NK-92 treated with Interleukin-12 subunit alpha and Interleukin-12 subunit beta, amount 100 ng/mL, for 24 hours (cell line): ENCODE measurements around the gene KLHL42.
"Not testable (repeated sequence)": the region's sequence is repeated elsewhere in the genome, so short reads cannot be mapped to it uniquely, and the experiment has no call there.

Experiments used
- DNase-seq: peaks from one replicate; lab custom pipeline; 2025; lab: John Stamatoyannopoulos, UW

The KLHL42 gene

DNA sequence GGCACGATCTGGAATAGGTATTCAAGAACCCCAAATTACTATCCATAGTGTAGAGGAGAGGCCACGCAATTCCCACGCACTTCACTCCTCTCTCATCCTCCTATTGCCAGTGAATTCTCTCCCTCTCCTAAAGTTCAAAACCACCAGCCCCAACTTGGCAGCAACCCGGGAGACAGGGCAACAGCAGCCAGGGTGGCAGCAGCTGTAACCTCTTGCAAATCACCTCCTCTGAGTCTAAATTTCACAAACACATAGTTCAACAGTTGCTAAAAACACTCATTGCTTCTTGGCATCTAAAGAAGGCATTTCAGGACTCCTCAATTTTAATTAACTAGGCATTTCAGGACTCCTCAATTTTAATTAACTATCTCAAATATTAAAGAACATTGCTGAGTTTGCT is 37.7 kb downstream of the KLHL42 start:
- DNase-seq: no peak

DNA sequence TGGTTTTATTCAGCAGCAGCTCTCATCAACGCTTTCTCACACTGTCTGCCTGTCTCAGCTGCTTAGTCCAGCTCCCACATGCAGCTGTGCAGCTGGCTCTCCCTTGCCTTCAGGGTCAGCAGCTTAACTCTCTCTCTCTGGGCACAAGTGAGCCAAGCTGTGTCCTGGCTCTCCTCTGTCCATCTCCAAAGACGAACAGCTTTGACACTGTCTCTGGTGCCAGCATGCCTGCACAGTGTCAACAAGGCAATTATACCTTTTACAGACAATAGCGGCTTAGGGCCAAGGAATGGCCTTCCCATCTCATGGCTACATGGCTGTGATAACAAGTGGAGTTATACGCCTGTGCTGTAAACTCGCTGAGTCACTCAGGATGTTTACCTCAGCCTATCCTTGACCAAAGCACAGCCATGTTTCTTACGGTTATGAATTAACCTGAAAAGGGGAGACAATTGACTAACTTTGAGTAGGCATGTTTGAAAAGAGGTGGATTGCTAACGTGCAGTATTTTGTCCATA is 38.4 kb downstream of the KLHL42 start:
- DNase-seq: no peak

DNA sequence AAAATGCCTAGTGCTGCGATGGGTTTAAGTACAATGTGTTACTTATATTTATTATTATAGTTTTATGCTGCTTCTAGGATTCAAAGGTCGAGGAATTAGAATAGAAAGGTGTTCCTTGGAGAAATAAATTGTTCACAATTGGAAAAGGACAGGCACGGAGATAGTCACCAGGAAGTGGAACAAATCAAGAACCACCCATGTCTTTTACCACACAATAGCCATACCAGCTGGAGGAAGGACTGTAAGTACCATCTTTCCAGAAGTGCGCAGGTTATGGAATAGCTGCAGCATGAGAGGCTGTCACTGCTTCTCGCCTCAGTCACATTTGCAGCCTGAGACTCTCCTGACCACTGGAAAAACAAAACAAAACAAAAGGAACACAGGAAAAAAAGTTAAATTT is 40.5 kb downstream of the KLHL42 start:
- no peak for DNase-seq

DNA sequence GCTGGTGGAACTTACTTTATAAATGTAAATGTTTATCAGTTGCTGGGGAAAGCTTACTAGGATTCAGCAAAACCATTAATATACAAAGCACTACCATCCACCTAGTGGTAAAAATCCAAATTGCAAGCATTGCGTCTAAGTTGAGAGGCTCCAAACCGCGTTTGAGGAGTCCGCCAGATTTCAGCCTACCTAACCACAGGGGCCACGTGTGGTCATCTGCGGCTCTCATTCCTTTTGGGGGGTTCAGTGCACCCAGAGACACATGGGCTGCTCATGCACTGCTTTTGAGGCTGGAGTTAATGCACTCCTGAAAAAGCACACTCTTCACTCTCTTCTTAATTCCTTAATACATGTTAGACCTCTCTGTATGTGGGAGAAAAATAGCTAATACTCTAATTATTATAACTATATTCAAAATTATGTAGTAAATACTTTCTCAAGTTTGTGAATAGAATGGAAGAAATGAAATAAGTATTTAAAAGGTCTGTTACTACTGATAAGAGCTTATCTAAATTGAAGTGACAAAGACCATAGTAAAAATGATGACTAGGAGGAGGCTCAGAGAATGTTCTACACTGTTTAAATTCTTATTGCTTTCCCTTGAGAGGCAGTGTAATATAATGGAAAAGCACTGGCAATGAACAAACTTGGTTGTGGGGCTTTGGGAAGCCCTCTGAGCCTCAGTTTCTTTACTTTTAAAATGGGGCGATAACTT is 41.4 kb downstream of the KLHL42 start:
- DNase-seq: peak; percentile 45

DNA sequence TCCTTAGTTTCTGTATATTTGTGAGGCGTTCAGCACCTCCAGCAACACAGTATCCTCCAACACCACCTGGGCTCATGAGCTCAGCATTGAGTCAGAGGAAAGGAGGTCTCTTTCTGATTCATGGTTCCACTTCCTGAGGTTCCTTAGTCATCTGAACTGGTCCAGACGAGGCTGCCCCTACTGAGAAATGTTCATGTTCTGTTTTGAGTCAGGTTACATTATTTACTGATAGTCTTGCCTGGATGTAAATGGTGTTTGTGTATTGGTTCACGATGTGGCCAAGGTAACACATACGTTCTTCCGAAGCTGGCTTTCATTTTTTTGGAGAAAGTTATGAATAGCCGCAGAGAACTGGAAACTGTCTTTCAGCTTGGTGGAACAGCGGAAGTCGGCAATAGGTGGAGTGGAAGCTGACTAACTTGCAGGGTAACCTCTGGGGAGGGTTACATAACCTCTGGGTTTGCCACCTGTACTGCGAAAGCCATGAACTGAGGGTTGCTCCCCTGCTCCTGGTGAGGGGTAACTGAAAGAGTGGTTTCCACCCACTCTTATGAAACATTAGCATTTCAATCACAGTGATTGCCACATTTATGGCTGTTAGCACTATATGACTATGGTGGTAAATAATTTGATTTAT is 42.2 kb downstream of the KLHL42 start:
- DNase-seq: peak; percentile 84

DNA sequence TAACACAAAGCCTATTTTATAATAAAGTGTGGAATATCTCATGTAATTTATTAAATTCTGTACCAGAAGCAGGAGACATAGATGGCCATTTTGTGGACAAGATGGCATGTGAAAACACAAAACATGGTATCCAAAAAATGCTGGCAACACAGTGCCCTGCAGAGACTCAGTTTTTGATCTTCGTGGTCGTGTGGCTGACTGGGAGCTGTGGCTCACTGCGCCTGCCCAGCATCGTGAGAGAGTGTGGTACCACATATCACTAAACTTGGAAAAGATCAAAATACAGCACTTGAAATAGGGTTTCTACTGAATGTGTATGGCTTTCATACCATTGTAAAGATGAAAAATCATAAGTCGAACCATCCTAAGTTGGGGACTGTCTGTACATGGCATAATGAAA is 43.0 kb downstream of the KLHL42 start:
- no peak for DNase-seq

DNA sequence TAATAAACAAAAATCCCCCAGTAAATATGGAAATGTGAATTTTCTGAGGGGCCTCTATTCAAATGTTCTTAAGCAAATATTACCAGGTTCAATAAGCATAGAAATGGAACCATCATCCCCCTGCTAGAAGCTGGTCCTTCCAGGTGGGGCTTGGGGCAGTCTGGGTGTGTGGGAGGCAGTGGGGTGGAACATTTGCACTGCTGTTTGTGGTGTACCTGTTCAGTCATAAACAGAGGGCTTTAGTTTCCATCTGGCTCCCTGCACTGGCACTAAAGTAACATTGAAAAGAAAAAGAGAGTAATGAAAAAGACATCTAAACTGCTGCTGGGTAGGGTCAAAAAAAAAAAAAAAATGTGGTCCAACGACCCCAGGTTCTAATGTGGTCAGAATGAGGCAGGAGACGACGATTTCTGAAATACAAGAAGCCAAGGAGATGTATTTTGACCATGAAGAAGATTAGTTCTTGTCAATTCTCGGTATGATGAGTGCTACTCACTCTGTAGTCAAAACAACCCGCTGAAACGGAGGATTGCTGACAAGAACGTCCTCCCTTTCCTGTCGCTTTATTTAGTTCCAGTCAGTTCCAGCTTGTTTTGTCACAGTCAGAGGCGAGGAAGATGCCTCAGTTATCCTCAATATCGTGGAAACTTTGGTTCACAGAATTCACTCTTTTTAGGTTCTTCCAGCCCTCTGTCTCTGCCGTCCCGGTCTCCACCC is 44.3 kb downstream of the KLHL42 start:
- no peak for DNase-seq

DNA sequence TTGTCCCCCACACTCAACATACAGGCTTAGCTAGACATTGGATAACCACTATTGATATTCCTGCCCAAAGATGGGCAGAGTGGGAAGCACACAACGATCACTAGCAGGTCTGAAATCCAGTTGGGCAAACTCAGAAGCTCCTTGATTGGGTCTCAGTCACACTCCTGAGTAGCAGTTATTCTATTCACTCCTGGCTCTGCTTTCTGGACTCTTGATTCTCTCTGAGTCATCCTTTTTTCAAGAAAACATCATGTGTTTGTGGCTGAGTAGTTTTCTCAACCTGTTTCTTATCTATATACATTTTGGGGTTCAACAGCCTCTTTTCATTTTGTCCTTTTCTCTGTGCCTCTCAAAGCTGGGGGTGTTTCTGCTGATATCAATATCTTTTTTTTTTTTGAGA is 46.0 kb downstream of the KLHL42 start:
- DNase-seq: no peak

DNA sequence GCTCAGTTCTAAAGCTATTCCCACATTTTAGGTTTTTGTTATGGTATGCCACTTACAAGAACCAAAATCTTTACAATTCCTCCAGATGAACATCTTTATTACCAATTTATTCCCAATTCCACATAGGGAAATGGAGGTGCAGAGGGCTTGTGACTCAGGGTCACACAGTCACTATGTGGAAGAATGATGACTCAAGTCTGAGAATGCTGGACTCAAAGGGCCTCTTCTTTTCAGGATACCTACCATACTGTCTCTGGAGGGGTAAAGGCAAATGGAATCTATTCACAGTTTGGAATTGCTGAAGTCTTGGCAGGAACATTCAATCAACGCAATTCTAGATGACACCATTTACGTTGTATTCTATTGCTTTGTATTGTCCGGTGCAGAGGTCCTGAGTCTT is 48.2 kb downstream of the KLHL42 start:
- DNase-seq: no peak

DNA sequence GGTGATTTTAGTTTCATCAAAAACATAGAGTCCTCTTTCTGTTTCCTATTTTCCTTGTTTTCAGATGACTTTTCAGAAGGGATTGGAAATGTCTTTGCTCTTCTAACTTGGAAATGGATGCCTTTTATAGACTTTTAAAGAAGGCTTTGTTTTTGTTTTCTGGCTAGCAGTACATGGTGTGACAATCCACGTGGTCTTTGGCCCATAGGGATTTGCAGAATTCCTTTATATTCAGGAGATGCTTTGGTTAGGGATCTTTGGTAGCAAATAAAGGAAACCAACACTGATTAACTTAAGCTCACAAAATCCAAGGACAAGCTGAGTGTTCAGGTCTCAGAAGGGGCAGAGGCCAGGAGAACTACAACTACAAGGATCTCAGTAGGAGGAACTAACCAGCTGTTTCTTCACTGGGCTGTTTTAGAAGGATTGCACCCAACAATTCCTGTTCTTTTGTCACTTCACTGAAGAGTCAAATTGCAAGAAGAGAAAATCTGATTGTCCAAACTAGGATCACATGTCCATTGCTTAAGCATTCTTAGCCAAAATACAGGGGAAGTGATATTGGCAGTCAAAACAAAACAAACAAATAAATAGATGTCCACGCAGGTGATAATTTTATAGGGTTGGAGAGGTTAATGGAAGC is 58.6 kb downstream of the KLHL42 start:
- no peak for DNase-seq

DNA sequence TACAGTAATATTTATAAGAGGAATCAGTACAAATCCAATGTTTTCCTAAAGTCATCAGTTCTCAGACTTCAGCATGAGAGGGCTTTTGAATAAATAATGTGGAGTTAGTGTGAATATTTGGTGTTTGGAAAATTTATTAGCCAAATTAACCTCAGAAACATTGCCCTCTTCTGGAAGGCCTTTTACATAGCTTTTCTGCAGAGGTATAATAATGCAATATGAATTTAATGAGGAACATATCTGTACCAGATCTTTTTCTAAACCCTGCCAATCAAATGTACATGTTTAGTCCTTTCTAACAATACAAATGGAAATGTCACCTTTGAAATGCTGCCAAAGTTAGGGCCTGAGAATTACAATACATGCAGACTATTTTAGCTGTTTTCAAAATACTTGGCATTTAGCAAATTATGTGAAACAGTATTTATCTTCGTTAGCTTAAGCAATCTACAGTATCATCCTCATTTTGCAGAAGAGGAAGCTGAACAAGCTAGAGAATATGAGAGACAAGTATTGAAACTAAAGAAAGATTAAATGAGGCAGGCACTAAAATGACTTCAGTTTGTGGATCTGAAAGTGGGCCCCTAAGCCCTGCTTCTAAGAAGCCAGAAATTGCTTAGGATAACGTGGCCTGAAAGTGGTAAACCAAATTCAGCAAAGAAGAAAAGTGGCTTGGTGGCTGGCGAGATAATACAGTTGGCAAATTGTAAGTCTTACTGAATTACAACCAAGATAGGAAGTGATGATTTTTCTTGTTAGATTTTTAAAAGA is 60.4 kb downstream of the KLHL42 start:
- DNase-seq: no peak

DNA sequence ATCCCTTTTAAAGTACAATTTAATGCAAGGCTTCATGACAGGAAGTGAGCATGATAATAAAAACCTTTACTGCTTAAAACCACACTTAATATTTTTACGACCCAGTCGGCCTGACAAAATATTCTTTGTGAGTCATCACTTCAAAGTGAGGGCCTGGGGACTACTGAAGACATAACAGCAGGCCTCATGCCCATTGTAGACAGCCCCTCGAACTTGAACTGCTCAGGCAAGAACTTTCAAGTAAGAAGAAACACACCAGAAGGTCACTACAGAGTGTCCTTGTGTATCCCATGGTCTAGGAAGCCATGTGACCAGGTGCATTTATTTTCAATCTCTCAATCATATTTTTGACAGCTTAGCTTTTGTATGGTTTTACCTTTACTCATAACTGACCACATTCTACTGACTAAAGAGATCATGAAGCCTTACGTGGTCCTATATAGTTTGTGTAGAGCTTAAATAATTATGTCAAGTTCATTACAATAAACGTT is 61.4 kb downstream of the KLHL42 start:
- no peak for DNase-seq

DNA sequence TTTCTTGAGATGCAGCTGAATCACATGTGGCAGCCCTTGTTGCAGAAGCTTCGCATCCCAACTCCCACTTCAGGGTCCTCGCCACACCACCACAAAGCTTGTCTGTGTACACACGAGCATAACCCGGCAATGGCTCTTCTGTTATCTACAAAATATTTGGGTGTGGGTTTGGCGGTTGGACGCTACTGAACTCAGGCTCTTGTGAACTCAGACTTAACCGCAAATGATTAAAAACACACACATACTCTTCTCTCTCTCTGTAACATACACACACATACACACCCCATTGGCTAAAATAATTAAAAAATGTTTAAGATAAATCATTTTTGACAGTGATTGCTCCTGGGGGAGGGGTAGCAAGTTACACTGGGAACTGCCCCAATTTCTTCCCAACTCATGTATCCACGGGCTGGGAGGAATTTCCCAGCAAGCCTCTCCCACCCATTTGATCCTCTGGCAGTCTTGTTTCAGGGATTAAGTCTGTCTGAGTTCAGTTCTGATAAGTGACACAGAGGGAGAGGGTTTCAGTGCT is 63.7 kb downstream of the KLHL42 start:
- no peak for DNase-seq

DNA sequence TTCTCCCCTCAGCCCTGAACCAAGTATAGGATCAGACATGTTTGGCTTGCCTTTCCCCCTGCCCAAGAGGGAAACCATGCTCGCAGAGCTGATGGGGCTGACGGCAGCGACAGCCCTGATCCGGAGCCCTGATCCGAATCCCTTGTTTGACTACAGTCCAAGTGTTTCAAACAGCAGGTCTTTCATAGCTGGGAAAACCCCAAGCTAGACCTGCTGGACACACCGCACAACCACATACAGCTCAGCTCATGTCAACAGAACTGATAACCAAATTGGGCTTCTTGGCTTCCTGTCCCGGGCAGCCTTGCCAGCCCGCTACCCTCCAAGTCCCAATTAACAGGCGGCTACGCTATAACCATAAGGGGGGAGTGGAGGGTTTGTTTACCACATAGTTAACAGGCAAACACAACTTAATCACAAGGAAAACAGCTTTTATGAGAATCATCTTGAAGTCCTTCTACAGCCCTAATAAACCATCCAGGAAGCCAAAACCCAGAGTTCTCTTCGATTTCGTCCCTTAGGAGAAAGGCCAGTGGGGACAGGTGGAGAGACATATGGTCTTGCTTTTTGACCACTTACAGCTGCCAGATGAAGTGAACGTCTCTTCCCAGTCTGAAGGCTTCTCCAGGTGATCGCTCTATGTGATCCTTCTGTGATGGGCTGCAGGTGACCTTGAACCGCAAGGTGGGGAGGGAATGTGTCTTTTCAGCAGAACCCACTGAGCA is 64.5 kb downstream of the KLHL42 start:
- DNase-seq: no peak

DNA sequence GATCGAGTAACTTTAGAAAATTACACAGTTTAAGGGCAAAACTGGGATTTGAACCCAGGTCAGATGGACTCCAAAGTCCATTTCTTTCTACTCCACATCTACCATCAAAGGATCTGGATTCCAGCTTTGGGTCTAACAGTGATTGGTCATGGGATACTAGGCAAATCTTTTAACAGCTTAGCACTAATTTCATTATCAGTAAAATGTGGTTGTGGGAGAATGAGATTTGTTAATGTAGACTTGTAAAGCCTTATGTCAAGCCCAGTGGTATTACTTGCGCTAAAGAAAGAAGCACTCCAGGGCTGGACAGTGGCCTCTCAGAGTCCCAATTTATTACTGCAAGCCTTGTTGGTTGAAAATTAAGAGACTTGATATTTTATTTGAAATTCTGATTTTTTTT is 65.2 kb downstream of the KLHL42 start:
- no peak for DNase-seq

DNA sequence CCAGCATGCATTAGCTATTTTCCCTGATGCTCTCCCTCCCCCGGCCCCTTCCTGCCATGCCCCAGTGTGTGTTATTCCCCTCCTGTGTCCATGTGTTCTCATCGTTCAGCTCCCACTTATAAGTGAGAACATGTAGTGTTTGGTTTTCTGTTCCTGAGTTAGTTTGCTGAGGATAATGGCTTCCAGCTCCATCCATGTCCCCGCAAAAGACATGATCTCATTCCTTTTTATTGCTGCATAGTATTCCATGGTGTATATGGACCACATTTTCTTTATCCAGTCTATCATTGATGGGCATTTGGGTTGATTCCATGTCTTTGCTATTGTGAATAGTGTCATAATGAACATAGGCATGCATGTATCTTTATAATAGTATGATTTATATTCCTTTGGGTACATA is 65.7 kb downstream of the KLHL42 start:
- not testable (repeated sequence) for DNase-seq

DNA sequence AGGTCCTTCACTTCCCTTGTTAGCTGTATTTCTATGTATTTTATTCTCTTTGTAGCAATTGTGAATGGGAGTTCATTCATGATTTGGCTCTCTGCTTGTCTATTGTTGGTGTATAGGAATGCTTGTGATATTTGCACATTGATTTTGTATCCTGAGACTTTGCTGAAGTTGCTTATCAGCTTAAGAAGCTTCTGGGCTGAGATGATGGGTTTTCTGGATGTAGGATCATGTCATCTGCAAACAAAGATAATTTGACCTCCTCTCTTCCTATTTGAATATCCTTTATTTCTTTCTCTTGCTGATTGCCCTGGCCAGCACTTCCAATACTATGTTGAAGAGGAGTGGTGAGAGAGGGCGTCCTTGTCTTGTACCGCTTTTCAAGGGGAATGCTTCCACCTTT is 67.3 kb downstream of the KLHL42 start:
- DNase-seq: not testable (repeated sequence)

DNA sequence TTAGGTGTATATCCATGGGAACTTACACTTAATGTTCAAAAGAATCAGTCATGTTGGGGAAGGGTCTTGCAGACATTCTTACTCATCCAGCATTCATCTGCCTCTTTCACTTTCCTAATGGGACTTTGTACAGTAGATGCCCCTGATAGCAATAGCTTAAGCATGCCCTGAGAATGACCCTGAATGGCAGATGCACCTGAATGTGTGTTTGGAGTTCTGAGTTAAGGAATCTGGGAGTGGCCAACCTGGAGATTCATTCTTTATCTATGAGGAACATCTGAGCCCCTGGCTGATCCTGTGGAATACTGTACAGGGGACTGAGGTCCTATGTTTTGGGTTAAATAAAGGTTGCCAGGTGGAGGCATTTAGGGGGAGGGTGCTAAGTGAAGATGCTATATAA is 71.3 kb downstream of the KLHL42 start:
- DNase-seq: no peak

DNA sequence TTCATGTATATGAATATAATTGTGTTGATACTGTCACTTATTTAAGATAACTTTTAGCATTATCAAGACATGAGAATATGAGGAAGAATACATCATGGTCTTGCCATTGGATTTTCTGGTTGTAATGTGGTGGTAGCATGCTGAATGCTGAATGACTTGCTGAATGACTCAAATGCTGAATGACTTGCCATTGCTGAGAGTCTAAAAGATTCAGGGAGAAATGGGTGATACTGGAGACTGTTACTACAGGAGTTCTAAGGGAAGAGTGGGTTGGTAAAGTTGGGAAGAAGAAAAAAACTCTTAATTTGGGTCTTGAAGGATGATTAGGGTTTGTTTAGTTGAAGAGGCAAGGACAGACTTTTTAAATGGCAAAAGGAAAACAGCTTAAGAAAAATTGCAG is 72.1 kb downstream of the KLHL42 start:
- DNase-seq: no peak
